Measurements from ENCODE around the gene CDC42BPB.

CDC42BPB gene

GRCh38 chr14:102967506-102967795, 89.9 kb downstream of the CDC42BPB start:
- no peak for TF ChIP-seq EZH2phosphoT487 (IDR thresholded peaks at IDR 0.05; ENCODE audit: low read length)
- TF ChIP-seq CTCF (IDR thresholded peaks at IDR 0.05; ENCODE audit: low read length), result no peak
- no peak for TF ChIP-seq EZH2 (optimal IDR thresholded peaks at IDR 0.05; ENCODE audit: low read depth, low read length)
- H3K9me3 ChIP-seq (replicated peaks; ENCODE audit: insufficient read depth, low read length), result no peaks in the 10 kb centered on the region
- H3K27ac ChIP-seq (ENCODE audit: low read length), result no peak overlapping the region
- H3K4me2 ChIP-seq (ENCODE audit: low read depth, low read length), result no peak overlapping the region
- no peak overlapping the region for H2AFZ ChIP-seq (ENCODE audit: low read length)
- H3K9me2 ChIP-seq (replicated peaks; ENCODE audit: insufficient read depth, low read length), result no peaks in the 10 kb centered on the region
- H3K27me3 ChIP-seq (replicated peaks; ENCODE audit: insufficient read depth, low read length), result no peaks in the 10 kb centered on the region
- no peak overlapping the region for H3K4me3 ChIP-seq (ENCODE audit: low read length)
- no peaks in the 10 kb centered on the region for H3K4me1 ChIP-seq (ENCODE audit: low read length)
- H3F3A ChIP-seq (ENCODE audit: insufficient read depth, low read length), result no peaks in the 10 kb centered on the region
- H4K20me1 ChIP-seq (ENCODE audit: insufficient read depth, low read length), result no peaks in the 10 kb centered on the region
- H3K9ac ChIP-seq (ENCODE audit: low read length), result no peak overlapping the region
- H3K36me3 ChIP-seq (replicated peaks; ENCODE audit: insufficient read depth, low read length), result no peaks in the 10 kb centered on the region
- no peaks in the 10 kb centered on the region for H3K79me2 ChIP-seq (ENCODE audit: low read length)
- DNase-seq, result no peak

GRCh38 chr14:102966681-102967505, 90.5 kb downstream of the CDC42BPB start:
- Histone ChIP-seq H3K4me1 (ENCODE audit: low read length) (no peaks in the 10 kb centered on the region), H3K27ac (ENCODE audit: low read length) (no peak overlapping the region), H3K9ac (ENCODE audit: low read length) (no peak overlapping the region), H3F3A (ENCODE audit: insufficient read depth, low read length) (no peaks in the 10 kb centered on the region), H3K9me3 (replicated peaks; ENCODE audit: insufficient read depth, low read length) (no peaks in the 10 kb centered on the region), H3K79me2 (ENCODE audit: low read length) (no peaks in the 10 kb centered on the region), H3K4me3 (ENCODE audit: low read length) (no peak overlapping the region), H3K27me3 (replicated peaks; ENCODE audit: insufficient read depth, low read length) (no peaks in the 10 kb centered on the region), H3K9me2 (replicated peaks; ENCODE audit: insufficient read depth, low read length) (no peaks in the 10 kb centered on the region), H3K4me2 (ENCODE audit: low read depth, low read length) (no peak overlapping the region), H3K36me3 (replicated peaks; ENCODE audit: insufficient read depth, low read length) (no peaks in the 10 kb centered on the region), H4K20me1 (ENCODE audit: insufficient read depth, low read length) (no peaks in the 10 kb centered on the region), H2AFZ (ENCODE audit: low read length) (no peak overlapping the region)
- TF ChIP-seq CTCF (IDR thresholded peaks at IDR 0.05; ENCODE audit: low read length), result no peak
- no peak for TF ChIP-seq EZH2 (optimal IDR thresholded peaks at IDR 0.05; ENCODE audit: low read depth, low read length)
- TF ChIP-seq EZH2phosphoT487 (IDR thresholded peaks at IDR 0.05; ENCODE audit: low read length), result no peak
- no peak for DNase-seq

GRCh38 chr14:102965971-102966655, 91.2 kb downstream of the CDC42BPB start:
- Histone ChIP-seq H3K4me3 (ENCODE audit: low read length) (no peak overlapping the region), H3K4me2 (ENCODE audit: low read depth, low read length) (no peak overlapping the region), H3K4me1 (ENCODE audit: low read length) (no peaks in the 10 kb centered on the region), H3K27ac (ENCODE audit: low read length) (no peak overlapping the region), H2AFZ (ENCODE audit: low read length) (no peak overlapping the region), H3K9me2 (replicated peaks; ENCODE audit: insufficient read depth, low read length) (no peaks in the 10 kb centered on the region), H3K36me3 (replicated peaks; ENCODE audit: insufficient read depth, low read length) (no peaks in the 10 kb centered on the region), H4K20me1 (ENCODE audit: insufficient read depth, low read length) (no peaks in the 10 kb centered on the region), H3K9me3 (replicated peaks; ENCODE audit: insufficient read depth, low read length) (no peaks in the 10 kb centered on the region), H3K9ac (ENCODE audit: low read length) (no peak overlapping the region), H3K79me2 (ENCODE audit: low read length) (no peaks in the 10 kb centered on the region), H3F3A (ENCODE audit: insufficient read depth, low read length) (no peaks in the 10 kb centered on the region), H3K27me3 (replicated peaks; ENCODE audit: insufficient read depth, low read length) (no peaks in the 10 kb centered on the region)
- TF ChIP-seq CTCF (IDR thresholded peaks at IDR 0.05; ENCODE audit: low read length), result no peak
- TF ChIP-seq EZH2phosphoT487 (IDR thresholded peaks at IDR 0.05; ENCODE audit: low read length), result no peak
- TF ChIP-seq EZH2 (optimal IDR thresholded peaks at IDR 0.05; ENCODE audit: low read depth, low read length), result no peak
- no peak for DNase-seq
